ENCODE results near the gene LY6G5B.

The LY6G5B gene

GRCh38 chr6:31713991-31714684, 44.4 kb downstream of the LY6G5B start:
- DNase-seq, result no peak

- no peak for DNase-seq
These were observed 45.5 kb downstream of the LY6G5B start, which contains the start of gene LY6G6D for GRCh38 chr6:31715022-31715958. Gene LY6G6D, plus strand, starts transcription at chr6:31715348. Its CDS starts 8 bp downstream, at chr6:31715356.

- DNase-seq, result peak in 7 of 56 donors; percentile 9 to 35 (median 15)
These were observed 47.9 kb downstream of the LY6G5B start for GRCh38 chr6:31717499-31718222.

- no peak for DNase-seq
These were observed 48.5 kb downstream of the LY6G5B start for GRCh38 chr6:31718265-31718664.

GRCh38 chr6:31719001-31719400, 49.2 kb downstream of the LY6G5B start:
- DNase-seq, result no peak

GRCh38 chr6:31720196-31720770, 50.5 kb downstream of the LY6G5B start:
- DNase-seq, result no peak

- DNase-seq, result no peak
These were observed 51.7 kb downstream of the LY6G5B start, which contains the start of gene LY6G6C for GRCh38 chr6:31721351-31722020. Gene LY6G6C, minus strand, starts transcription at chr6:31721746. Its CDS starts 67 bp downstream, at chr6:31721679.

- no peak for DNase-seq
These were observed 52.4 kb downstream of the LY6G5B start for GRCh38 chr6:31722173-31722572.

All from nucleus accumbens (tissue), 56 donors.